ENCODE measurements around the gene NPC1L1.

NPC1L1 gene

GRCh38 chr7:44538798-44539668, 2.1 kb downstream of the NPC1L1 start:
- Histone ChIP-seq H3K36me3 (ENCODE audit: control insufficient read depth, insufficient read depth, low read length) (no peaks in the 10 kb centered on the region), H3K27me3 (replicated peaks; ENCODE audit: control insufficient read depth, insufficient read depth, low read length) (no peaks in the 10 kb centered on the region; the same call in 1 of the 2 replicates), H3K4me3 (replicated peaks; ENCODE audit: low read depth, low read length) (no peak overlapping the region)
- no peak for DNase-seq (ENCODE audit: extremely low read depth, insufficient read length)
- TF ChIP-seq, protein P1, sequence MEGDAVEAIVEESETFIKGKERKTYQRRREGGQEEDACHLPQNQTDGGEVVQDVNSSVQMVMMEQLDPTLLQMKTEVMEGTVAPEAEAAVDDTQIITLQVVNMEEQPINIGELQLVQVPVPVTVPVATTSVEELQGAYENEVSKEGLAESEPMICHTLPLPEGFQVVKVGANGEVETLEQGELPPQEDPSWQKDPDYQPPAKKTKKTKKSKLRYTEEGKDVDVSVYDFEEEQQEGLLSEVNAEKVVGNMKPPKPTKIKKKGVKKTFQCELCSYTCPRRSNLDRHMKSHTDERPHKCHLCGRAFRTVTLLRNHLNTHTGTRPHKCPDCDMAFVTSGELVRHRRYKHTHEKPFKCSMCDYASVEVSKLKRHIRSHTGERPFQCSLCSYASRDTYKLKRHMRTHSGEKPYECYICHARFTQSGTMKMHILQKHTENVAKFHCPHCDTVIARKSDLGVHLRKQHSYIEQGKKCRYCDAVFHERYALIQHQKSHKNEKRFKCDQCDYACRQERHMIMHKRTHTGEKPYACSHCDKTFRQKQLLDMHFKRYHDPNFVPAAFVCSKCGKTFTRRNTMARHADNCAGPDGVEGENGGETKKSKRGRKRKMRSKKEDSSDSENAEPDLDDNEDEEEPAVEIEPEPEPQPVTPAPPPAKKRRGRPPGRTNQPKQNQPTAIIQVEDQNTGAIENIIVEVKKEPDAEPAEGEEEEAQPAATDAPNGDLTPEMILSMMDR (IDR thresholded peaks at IDR 0.05; ENCODE audit: insufficient read depth, low read length, poor library complexity, severe bottlenecking): no peak

- Histone ChIP-seq H3K4me3 (replicated peaks; ENCODE audit: low read depth, low read length) (no peak overlapping the region), H3K36me3 (ENCODE audit: control insufficient read depth, insufficient read depth, low read length) (no peaks in the 10 kb centered on the region), H3K27me3 (replicated peaks; ENCODE audit: control insufficient read depth, insufficient read depth, low read length) (no peaks in the 10 kb centered on the region; the same call in 1 of the 2 replicates)
- no peak for DNase-seq (ENCODE audit: extremely low read depth, insufficient read length)
- TF ChIP-seq, protein P1 (IDR thresholded peaks at IDR 0.05; ENCODE audit: insufficient read depth, low read length, poor library complexity, severe bottlenecking): no peak
Measured at GRCh38 chr7:44538093-44538797, 2.9 kb downstream of the NPC1L1 start.

DNA sequence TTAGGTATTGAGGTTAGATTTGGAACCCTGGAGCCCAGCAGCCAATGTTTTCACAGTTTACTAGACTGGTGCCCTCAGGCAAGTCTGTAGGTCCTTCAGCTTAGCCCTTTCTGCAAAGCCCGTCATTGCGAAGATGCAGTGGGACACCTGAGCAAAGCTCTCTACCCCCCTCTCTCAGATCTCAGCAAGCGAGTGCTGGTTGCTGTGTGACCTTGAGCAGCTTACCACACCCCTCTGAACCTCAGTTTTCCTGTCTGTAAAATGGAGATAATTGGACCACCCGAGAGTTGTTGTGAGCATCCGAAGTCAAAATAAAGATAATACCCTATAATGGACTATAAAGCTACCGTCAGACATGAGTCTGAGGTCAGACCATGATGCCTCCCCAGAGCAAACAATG, 3.7 kb downstream of the NPC1L1 start:
- no peak for DNase-seq (ENCODE audit: extremely low read depth, insufficient read length)
- H3K4me3 ChIP-seq (replicated peaks; ENCODE audit: low read depth, low read length): no peak overlapping the region
- TF ChIP-seq, protein P1 (IDR thresholded peaks at IDR 0.05; ENCODE audit: insufficient read depth, low read length, poor library complexity, severe bottlenecking): no peak
- no peaks in the 10 kb centered on the region for H3K36me3 ChIP-seq (ENCODE audit: control insufficient read depth, insufficient read depth, low read length)
- H3K27me3 ChIP-seq (replicated peaks; ENCODE audit: control insufficient read depth, insufficient read depth, low read length): no peaks in the 10 kb centered on the region; the same call in 1 of the 2 replicates

DNA sequence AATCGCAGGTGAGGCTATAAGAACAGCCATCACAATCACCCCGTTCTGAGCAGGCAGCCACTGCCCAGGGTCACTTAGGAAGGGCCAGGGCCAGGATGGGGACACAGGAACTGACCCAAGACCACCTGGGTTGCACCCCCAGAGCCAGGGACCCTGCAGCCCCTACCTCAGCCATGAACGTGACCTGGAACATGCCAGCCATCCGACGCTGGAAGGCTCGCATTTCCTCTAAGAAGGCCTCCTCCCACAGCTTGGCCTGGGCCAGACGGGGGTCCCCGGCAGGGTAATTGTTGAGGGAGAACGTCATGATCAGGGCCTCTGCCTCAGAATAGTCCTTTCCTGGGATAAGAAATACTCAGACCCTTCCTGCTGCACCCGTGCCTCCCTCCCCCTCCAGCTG, 5.0 kb downstream of the NPC1L1 start:
- DNase-seq (ENCODE audit: extremely low read depth, insufficient read length): no peak
- no peaks in the 10 kb centered on the region; the same call in 1 of the 2 replicates for H3K27me3 ChIP-seq (replicated peaks; ENCODE audit: control insufficient read depth, insufficient read depth, low read length)
- no peaks in the 10 kb centered on the region for H3K36me3 ChIP-seq (ENCODE audit: control insufficient read depth, insufficient read depth, low read length)
- no peak overlapping the region for H3K4me3 ChIP-seq (replicated peaks; ENCODE audit: low read depth, low read length)
- TF ChIP-seq, protein P1 (IDR thresholded peaks at IDR 0.05; ENCODE audit: insufficient read depth, low read length, poor library complexity, severe bottlenecking): no peak

- Histone ChIP-seq H3K27me3 (replicated peaks; ENCODE audit: control insufficient read depth, insufficient read depth, low read length) (no peaks in the 10 kb centered on the region; the same call in 1 of the 2 replicates), H3K4me3 (replicated peaks; ENCODE audit: low read depth, low read length) (no peak overlapping the region), H3K36me3 (ENCODE audit: control insufficient read depth, insufficient read depth, low read length) (no peaks in the 10 kb centered on the region)
- DNase-seq (ENCODE audit: extremely low read depth, insufficient read length): no peak
- TF ChIP-seq, protein P1 (IDR thresholded peaks at IDR 0.05; ENCODE audit: insufficient read depth, low read length, poor library complexity, severe bottlenecking): no peak
Measured at GRCh38 chr7:44535348-44536064, 5.6 kb downstream of the NPC1L1 start.

All from GM06990 (cell line).